CD4-positive, alpha-beta T cell treated with Interferon gamma for 1 hour (primary cell): ENCODE results near the gene SECTM1.

ENCODE experiments used
- DNase-seq: peaks from one replicate; pipeline ENCODE4 v3.0.0-alpha.2; 2020

Gene SECTM1

GRCh38 chr17:82327289-82327688 is 6.3 kb downstream of the SECTM1 start:
- DNase-seq = no peak

GRCh38 chr17:82325286-82326180 is 8.0 kb downstream of the SECTM1 start:
- no peak for DNase-seq

- DNase-seq = no peak
Observed at GRCh38 chr17:82324566-82325285, 8.8 kb downstream of the SECTM1 start.

GRCh38 chr17:82323514-82324234 is 9.9 kb downstream of the SECTM1 start:
- no peak for DNase-seq

GRCh38 chr17:82322526-82323453 is 10.8 kb downstream of the SECTM1 start:
- no peak for DNase-seq

GRCh38 chr17:82321947-82322466 is 11.6 kb downstream of the SECTM1 start:
- no peak for DNase-seq

GRCh38 chr17:82320956-82321927 is 12.3 kb downstream of the SECTM1 start:
- peak; percentile 73 for DNase-seq

GRCh38 chr17:82320140-82320840 is 13.3 kb downstream of the SECTM1 start:
- DNase-seq = no peak

GRCh38 chr17:82319619-82320062 is 13.9 kb downstream of the SECTM1 start:
- no peak for DNase-seq

- DNase-seq = no peak
Observed at GRCh38 chr17:82318772-82319606, 14.6 kb downstream of the SECTM1 start.

GRCh38 chr17:82318169-82318498 is 15.4 kb downstream of the SECTM1 start:
- DNase-seq = no peak

GRCh38 chr17:82317394-82318168 is 16.0 kb downstream of the SECTM1 start, which contains the start of gene CD7:
CD7 (minus strand) TSS chr17:82317608; CDS start chr17:82317495, 113 bp downstream.
- peak; percentile 74 for DNase-seq

GRCh38 chr17:82316651-82317393 is 16.7 kb downstream of the SECTM1 start:
- DNase-seq = no peak

- DNase-seq = peak; percentile 41
Observed at GRCh38 chr17:82315703-82316358, 17.7 kb downstream of the SECTM1 start.

- no peak for DNase-seq
Observed at GRCh38 chr17:82314727-82315605, 18.6 kb downstream of the SECTM1 start.
